HepG2 (cell line): ENCODE data around the gene ANKEF1. TPM values are rescaled to one million over a fixed set of nuclear protein-coding genes. Genes with fewer than 3 reads are reported as not detected.

Source experiments
- ATAC-seq: fragments of 200-7000 bp; cut with Tn5 transposase; 3 replicates; pipeline ENCODE4 v1.9.1; 2020; ENCODE audit warnings: mild to moderate bottlenecking, moderate library complexity
- BruUV-seq: library from RNA; stranded (reverse); fragments of 400-500 nt; replicated peaks from 2 replicates; lab custom pipeline; 2021; lab: Mats Ljungman, UMichigan
- CTCF ChIA-PET: fragments of 300-600 bp; formaldehyde crosslinking; extraction: SDS; loops from one replicate; lab custom pipeline; 2021; ENCODE audit warnings: low total read pairs, inconsistent platforms, low intra/inter-chr PET ratio; lab: Yijun Ruan, JAX
- POLR2A ChIA-PET: fragments of 350-600 bp; sonication (Branson Sonifier 250); formaldehyde crosslinking; loops from one replicate; lab custom pipeline; 2020; ENCODE audit warnings: antibody characterized with exemption, inconsistent platforms; lab: Yijun Ruan, JAX
- DNase-seq: peaks from one replicate; pipeline ENCODE4 v3.0.0-alpha.2; 2015; ENCODE audit warnings: low spot score
- FAIRE-seq: peaks from 3 replicates; lab custom pipeline; 2011; peaks lifted over from hg19 to GRCh38; lab: Jason Lieb, UNC
- H2AFZ ChIP-seq: one replicate; pipeline ENCODE4 v1.6.1; 2011; ENCODE audit warnings: low read length, inconsistent platforms
- H3K27ac ChIP-seq: fragments of 300-600 bp; 3 replicates; pipeline ENCODE4 v1.8.0; 2011; ENCODE audit warnings: mixed run types, mild to moderate bottlenecking, mixed read lengths, low read length, inconsistent platforms; ENCODE audit not compliant: insufficient read depth; ENCODE audit errors: extremely low read length
- H3K27me3 ChIP-seq, 2 experiments: fragments of 200-600 bp in 1 of 2; 2 replicates in 1 of 2; 3 replicates in 1 of 2; pipeline versions ENCODE4 v1.6.0 to v1.8.0; 2011; ENCODE audit warnings: low read length in 2 of 2, mild to moderate bottlenecking in 2 of 2, moderate library complexity in 2 of 2, inconsistent platforms in 1 of 2; ENCODE audit not compliant: insufficient read depth in 2 of 2, control insufficient read depth in 1 of 2
- H3K36me3 ChIP-seq, 2 experiments: fragments of 200-600 bp in 1 of 2; replicated peaks in 1 of 2; 2 replicates in 1 of 2; 3 replicates in 1 of 2; pipeline versions ENCODE4 v1.5.1 to v1.8.0; 2011; ENCODE audit warnings: low read length in 2 of 2, inconsistent platforms in 1 of 2; ENCODE audit not compliant: insufficient read depth in 2 of 2, control insufficient read depth in 1 of 2
- H3K4me1 ChIP-seq: 2 replicates; pipeline ENCODE4 v1.5.1; 2012; ENCODE audit warnings: low read length, inconsistent platforms; ENCODE audit not compliant: insufficient read depth
- H3K4me2 ChIP-seq: 2 replicates; pipeline ENCODE4 v1.6.0; 2011; ENCODE audit warnings: low read depth, low read length, inconsistent platforms
- H3K4me3 ChIP-seq, 3 experiments: fragments of 200-600 bp in 1 of 3; sonication (generic), shearing (Covaris generic) in 1 of 3; replicated peaks in 1 of 3; 2 replicates each; pipeline ENCODE4 v1.5.1; 2011 to 2016; ENCODE audit warnings: low read length in 3 of 3, inconsistent platforms in 2 of 3, low read depth in 2 of 3, mild to moderate bottlenecking in 2 of 3, control low read depth in 1 of 3, mixed read lengths in 1 of 3; ENCODE audit not compliant: insufficient read depth in 1 of 3
- H3K79me2 ChIP-seq: one replicate; pipeline ENCODE4 v1.6.1; 2011; ENCODE audit warnings: low read length, inconsistent platforms; ENCODE audit not compliant: insufficient read depth
- H3K9ac ChIP-seq: 2 replicates; pipeline ENCODE4 v1.6.0; 2011; ENCODE audit warnings: mild to moderate bottlenecking, low read depth, low read length, inconsistent platforms; ENCODE audit not compliant: insufficient read depth
- H3K9me3 ChIP-seq: 2 replicates; pipeline ENCODE4 v1.5.1; 2012; ENCODE audit warnings: mild to moderate bottlenecking, low read length
- H4K20me1 ChIP-seq: 2 replicates; pipeline ENCODE4 v1.6.0; 2011; ENCODE audit warnings: inconsistent platforms, mild to moderate bottlenecking, low read length, moderate library complexity; ENCODE audit not compliant: insufficient read depth
- AGO2 ChIP-seq: fragments of 200-400 bp; formaldehyde crosslinking; optimal IDR thresholded peaks from 2 replicates; pipeline ENCODE3; 2017; ENCODE audit warnings: mild to moderate bottlenecking, low read depth, low read length, moderate library complexity
- BCL6 ChIP-seq: IDR thresholded peaks from 2 replicates; pipeline ENCODE4 v1.6.1; 2016; ENCODE audit warnings: missing genetic modification reagents, missing compliant biosample characterization
- CHCHD3 ChIP-seq: sonication (generic); formaldehyde crosslinking; IDR thresholded peaks from 2 replicates; pipeline ENCODE4 v1.8.0; 2022; ENCODE audit warnings: mild to moderate bottlenecking, missing genetic modification reagents, moderate library complexity
- FLYWCH1 ChIP-seq: sonication (generic); formaldehyde crosslinking; IDR thresholded peaks from 2 replicates; pipeline ENCODE4 v1.8.1; 2023; ENCODE audit warnings: mild to moderate bottlenecking, missing genetic modification reagents
- HNF4G ChIP-seq, 2 experiments: sonication (generic) in 1 of 2; formaldehyde crosslinking in 1 of 2; IDR thresholded peaks; 2 replicates each; pipeline versions ENCODE4 v1.4.0 to v1.6.1; 2011 to 2020; ENCODE audit warnings: borderline replicate concordance in 2 of 2, low read depth in 2 of 2, mild to moderate bottlenecking in 2 of 2, low read length in 1 of 2, missing genetic modification reagents in 1 of 2, moderate library complexity in 1 of 2
- KLF13 ChIP-seq: sonication (generic); formaldehyde crosslinking; IDR thresholded peaks from 2 replicates; pipeline ENCODE4 v1.4.0; 2020; ENCODE audit warnings: mild to moderate bottlenecking, missing genetic modification reagents
- KMT2A ChIP-seq: sonication (generic); formaldehyde crosslinking; IDR thresholded peaks from 2 replicates; pipeline ENCODE4 v1.4.0; 2020; ENCODE audit warnings: missing genetic modification reagents
- MEF2D ChIP-seq: sonication (generic); formaldehyde crosslinking; IDR thresholded peaks from 2 replicates; pipeline ENCODE4 v1.5.1; 2020; ENCODE audit warnings: mild to moderate bottlenecking, missing genetic modification reagents
- ZMYM4 ChIP-seq: sonication (generic); formaldehyde crosslinking; IDR thresholded peaks from 2 replicates; pipeline ENCODE4 v1.8.1; 2023; ENCODE audit warnings: mild to moderate bottlenecking, missing genetic modification reagents
- ZNF441 ChIP-seq: sonication (generic); formaldehyde crosslinking; IDR thresholded peaks from 2 replicates; pipeline ENCODE4 v1.7.0; 2021; ENCODE audit warnings: missing genetic modification reagents, borderline replicate concordance
- ZNF772 ChIP-seq: sonication (generic); formaldehyde crosslinking; IDR thresholded peaks from 2 replicates; pipeline ENCODE4 v1.5.0; 2020; ENCODE audit warnings: mild to moderate bottlenecking, missing genetic modification reagents
- WGBS: methylation state at CpG from one replicate; pipeline ENCODE4 v1.1.6; 2017; ENCODE audit warnings: low lambda C conversion rate; 5-methylcytosine and 5-hydroxymethylcytosine counted together
- in situ Hi-C: cut with HindIII; loops from 2 replicates; pipeline ENCODE4 v1.10.0; 2017; ENCODE audit warnings: low pct_unique_long_range_greater_than_20kb; ENCODE audit not compliant: extremely low pct_ligation_motif_present
- intact Hi-C: fragments of 100-400 bp; cut with micrococcal nuclease; formaldehyde crosslinking; loops from one replicate; pipeline ENCODE4 v1.10.0; 2022; ENCODE audit not compliant: unreplicated experiment
- polyA plus RNA-seq, 8 experiments: library from polyadenylated mRNA; depleted of rRNA in 3 of 8; stranded (reverse) in 7 of 8; unstranded in 1 of 8; fragments of >200 nt; fragmentation: Illumina TruSeq in 4 of 8; extraction: Trizol in 4 of 8; gene quantifications; 2 replicates each; pipeline versions ENCODE4 v1.2.1 to v1.2.3, GENCODE V29; 2011 to 2016; ENCODE audit warnings: low read depth in 4 of 8, missing spikeins in 1 of 8, mixed read lengths in 1 of 8; ENCODE audit not compliant: insufficient read depth in 1 of 8
- total RNA-seq, 5 experiments: library from RNA; depleted of rRNA; stranded (reverse); fragments of >200 nt; fragmentation: Illumina TruSeq; extraction: Trizol; gene quantifications; 2 replicates each; pipeline ENCODE4 v1.2.3, GENCODE V29; 2016; ENCODE audit warnings: low read depth in 1 of 5
- TF ChIP-seq, protein P1 (sequence below): sonication (generic); formaldehyde crosslinking; IDR thresholded peaks from 2 replicates; pipeline ENCODE4 v1.4.0; 2020; ENCODE audit warnings: missing genetic modification reagents, borderline replicate concordance
- TF ChIP-seq, protein P2 (sequence below): sonication (generic); formaldehyde crosslinking; IDR thresholded peaks from 2 replicates; pipeline ENCODE4 v1.5.0; 2020; ENCODE audit warnings: mild to moderate bottlenecking, missing genetic modification reagents, borderline replicate concordance

The ANKEF1 gene
- total and polyA plus RNA-seq, 2 of the 13 experiments (the other 11 are each of a cell fraction or from before 2014, with no cell fraction given), result 3.1 to 8.6 TPM

DNA sequence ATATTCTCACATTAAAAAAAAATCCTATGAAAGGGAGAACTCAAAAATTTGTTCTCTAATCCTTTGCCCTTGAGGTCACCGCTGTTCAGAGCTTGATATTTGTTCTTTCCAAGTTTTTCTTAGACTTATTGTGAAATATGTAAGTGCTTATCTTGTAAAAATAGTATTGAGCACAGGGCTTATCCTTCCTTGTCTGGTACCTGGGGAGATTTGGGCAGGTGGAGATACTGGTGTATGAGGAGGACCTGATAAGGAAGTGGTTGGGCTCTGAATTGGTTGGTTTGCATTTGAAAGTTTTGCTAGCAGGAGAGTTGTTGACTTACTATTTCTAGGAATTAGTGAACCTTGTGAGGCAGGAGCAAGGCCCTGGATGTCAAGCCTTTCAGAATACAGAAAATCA is 28.9 kb upstream of the ANKEF1 start:
- DNase-seq (no peak), ATAC-seq (no peak), FAIRE-seq (no peak)
- no peaks in the 10 kb centered on the region for H3K27me3 ChIP-seq
- no peaks in the 10 kb centered on the region for H3K4me1 ChIP-seq
- intact Hi-C loops (no loop called here), in situ Hi-C loops (no loop called here)
- no peaks in the 10 kb centered on the region for H4K20me1 ChIP-seq
- no peaks in the 10 kb centered on the region for H3K36me3 ChIP-seq
- TF ChIP-seq BCL6 (CRISPR knock-in tag) (peak; percentile 41; the same call in 1 of the 2 replicates), ZMYM4 (no peak)
- no peak overlapping the region for H2AFZ ChIP-seq
- no peak overlapping the region for H3K4me2 ChIP-seq
- no peak overlapping the region for H3K9ac ChIP-seq
- H3K4me3 ChIP-seq, result no peak overlapping the region
- CTCF ChIA-PET, result no interaction called here
- BruUV-seq, result no TSS peak
- WGBS, result 4% methylated on average over 1 of the region's 1 CpG
- H3K9me3 ChIP-seq, result no peaks in the 10 kb centered on the region
- no peaks in the 10 kb centered on the region for H3K79me2 ChIP-seq
- POLR2A ChIA-PET, result no interaction called here
- no peak overlapping the region for H3K27ac ChIP-seq

DNA sequence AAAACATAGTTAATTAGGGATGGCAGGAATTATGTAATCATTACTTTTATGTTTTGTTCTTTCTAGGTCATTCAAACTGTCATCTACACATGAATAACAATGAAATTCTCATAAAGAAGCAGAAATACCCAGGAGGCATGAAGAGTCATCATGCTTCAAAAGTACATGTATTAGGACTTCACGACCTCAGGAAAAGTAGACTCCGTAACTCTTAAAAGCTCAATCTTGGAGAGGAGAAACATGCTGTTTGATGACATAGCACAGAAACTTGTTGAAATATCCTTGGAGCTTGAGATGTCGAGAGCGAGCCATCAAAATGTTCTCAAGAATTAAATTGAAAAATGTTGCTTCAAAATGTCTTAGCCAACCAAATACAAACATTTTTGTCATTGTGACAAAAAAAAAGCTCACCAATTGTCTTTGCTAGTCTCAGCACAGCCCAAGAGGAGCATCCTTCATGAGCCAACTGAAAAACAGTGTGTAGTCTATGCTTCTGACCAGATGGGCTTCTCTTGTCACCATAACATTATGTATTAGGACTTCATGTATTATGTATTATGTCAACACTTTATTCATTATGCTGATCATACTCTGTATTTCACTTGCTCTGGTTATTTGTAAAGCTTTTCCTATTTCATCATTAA is 28.2 kb upstream of the ANKEF1 start:
- no TSS peak for BruUV-seq
- Histone ChIP-seq H3K9me3 (no peaks in the 10 kb centered on the region), H3K79me2 (no peaks in the 10 kb centered on the region), H3K9ac (no peak overlapping the region), H3K4me2 (no peak overlapping the region), H4K20me1 (no peaks in the 10 kb centered on the region), H2AFZ (no peak overlapping the region), H3K4me1 (no peaks in the 10 kb centered on the region), H3K27me3 (no peaks in the 10 kb centered on the region), H3K27ac (no peak overlapping the region), H3K36me3 (no peaks in the 10 kb centered on the region), H3K4me3 (no peak overlapping the region)
- POLR2A ChIA-PET, result no interaction called here
- intact Hi-C loops (no loop called here), in situ Hi-C loops (no loop called here)
- DNase-seq (no peak), ATAC-seq (no peak), FAIRE-seq (no peak)
- CTCF ChIA-PET, result no interaction called here
- WGBS, result 30% methylated on average over 4 of the region's 4 CpGs
- TF ChIP-seq MEF2D (CRISPR knock-in tag), result no peak
- TF ChIP-seq AGO2, result no peak
- TF ChIP-seq, protein P1, sequence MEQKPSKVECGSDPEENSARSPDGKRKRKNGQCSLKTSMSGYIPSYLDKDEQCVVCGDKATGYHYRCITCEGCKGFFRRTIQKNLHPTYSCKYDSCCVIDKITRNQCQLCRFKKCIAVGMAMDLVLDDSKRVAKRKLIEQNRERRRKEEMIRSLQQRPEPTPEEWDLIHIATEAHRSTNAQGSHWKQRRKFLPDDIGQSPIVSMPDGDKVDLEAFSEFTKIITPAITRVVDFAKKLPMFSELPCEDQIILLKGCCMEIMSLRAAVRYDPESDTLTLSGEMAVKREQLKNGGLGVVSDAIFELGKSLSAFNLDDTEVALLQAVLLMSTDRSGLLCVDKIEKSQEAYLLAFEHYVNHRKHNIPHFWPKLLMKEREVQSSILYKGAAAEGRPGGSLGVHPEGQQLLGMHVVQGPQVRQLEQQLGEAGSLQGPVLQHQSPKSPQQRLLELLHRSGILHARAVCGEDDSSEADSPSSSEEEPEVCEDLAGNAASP (CRISPR knock-in tag), result no peak
- TF ChIP-seq, protein P2, sequence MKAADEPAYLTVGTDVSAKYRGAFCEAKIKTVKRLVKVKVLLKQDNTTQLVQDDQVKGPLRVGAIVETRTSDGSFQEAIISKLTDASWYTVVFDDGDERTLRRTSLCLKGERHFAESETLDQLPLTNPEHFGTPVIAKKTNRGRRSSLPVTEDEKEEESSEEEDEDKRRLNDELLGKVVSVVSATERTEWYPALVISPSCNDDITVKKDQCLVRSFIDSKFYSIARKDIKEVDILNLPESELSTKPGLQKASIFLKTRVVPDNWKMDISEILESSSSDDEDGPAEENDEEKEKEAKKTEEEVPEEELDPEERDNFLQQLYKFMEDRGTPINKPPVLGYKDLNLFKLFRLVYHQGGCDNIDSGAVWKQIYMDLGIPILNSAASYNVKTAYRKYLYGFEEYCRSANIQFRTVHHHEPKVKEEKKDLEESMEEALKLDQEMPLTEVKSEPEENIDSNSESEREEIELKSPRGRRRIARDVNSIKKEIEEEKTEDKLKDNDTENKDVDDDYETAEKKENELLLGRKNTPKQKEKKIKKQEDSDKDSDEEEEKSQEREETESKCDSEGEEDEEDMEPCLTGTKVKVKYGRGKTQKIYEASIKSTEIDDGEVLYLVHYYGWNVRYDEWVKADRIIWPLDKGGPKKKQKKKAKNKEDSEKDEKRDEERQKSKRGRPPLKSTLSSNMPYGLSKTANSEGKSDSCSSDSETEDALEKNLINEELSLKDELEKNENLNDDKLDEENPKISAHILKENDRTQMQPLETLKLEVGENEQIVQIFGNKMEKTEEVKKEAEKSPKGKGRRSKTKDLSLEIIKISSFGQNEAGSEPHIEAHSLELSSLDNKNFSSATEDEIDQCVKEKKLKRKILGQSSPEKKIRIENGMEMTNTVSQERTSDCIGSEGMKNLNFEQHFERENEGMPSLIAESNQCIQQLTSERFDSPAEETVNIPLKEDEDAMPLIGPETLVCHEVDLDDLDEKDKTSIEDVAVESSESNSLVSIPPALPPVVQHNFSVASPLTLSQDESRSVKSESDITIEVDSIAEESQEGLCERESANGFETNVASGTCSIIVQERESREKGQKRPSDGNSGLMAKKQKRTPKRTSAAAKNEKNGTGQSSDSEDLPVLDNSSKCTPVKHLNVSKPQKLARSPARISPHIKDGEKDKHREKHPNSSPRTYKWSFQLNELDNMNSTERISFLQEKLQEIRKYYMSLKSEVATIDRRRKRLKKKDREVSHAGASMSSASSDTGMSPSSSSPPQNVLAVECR (CRISPR knock-in tag), result no peak
- no peak for TF ChIP-seq KMT2A (CRISPR knock-in tag)
- TF ChIP-seq ZNF441 (CRISPR knock-in tag), result no peak
- TF ChIP-seq HNF4G (IDR thresholded peaks at IDR 0.05; ENCODE audit: borderline replicate concordance, low read depth, low read length), result no peak
- TF ChIP-seq HNF4G (CRISPR knock-in tag; IDR thresholded peaks at IDR 0.05; ENCODE audit: borderline replicate concordance, low read depth), result no peak
- no peak for TF ChIP-seq FLYWCH1 (CRISPR knock-in tag)
- TF ChIP-seq ZNF772 (CRISPR knock-in tag), result no peak
- TF ChIP-seq CHCHD3, result no peak
- no peak for TF ChIP-seq KLF13 (CRISPR knock-in tag)
